ENCODE data around the gene GSS. TPM values are rescaled to one million over a fixed set of nuclear protein-coding genes. Genes with fewer than 3 reads are reported as not detected.

Gene GSS
- total RNA-seq, 1 experiment from 2014 or later, result 53.5 TPM

- H3K4me1 ChIP-seq (ENCODE audit: insufficient read depth, low read length, poor library complexity, severe bottlenecking), result no peaks in the 10 kb centered on the region
- intact Hi-C loops (cut with micrococcal nuclease; ENCODE audit: unreplicated experiment), result no loop called here
- POLR2A ChIA-PET (ENCODE audit: low non-redundant PET), result no interaction called here
- BruUV-seq (replicated peaks), result no TSS peak
- CTCF ChIA-PET, result no interaction called here
- no peaks in the 10 kb centered on the region for H3K27me3 ChIP-seq (replicated peaks; ENCODE audit: insufficient read depth, low read depth, low read length, poor library complexity)
- no peak for TF ChIP-seq CTCF (conservative IDR thresholded peaks at IDR 0.05; ENCODE audit: low read depth, low read length)
- TF ChIP-seq EZH2 (IDR thresholded peaks at IDR 0.05; ENCODE audit: borderline replicate concordance, low read depth, low read length, poor library complexity, severe bottlenecking), result no peak
- H3K4me3 ChIP-seq (ENCODE audit: low read depth, low read length, poor library complexity, severe bottlenecking), result no peak overlapping the region
- DNase-seq (ENCODE audit: low spot score), result no peak
- no peaks in the 10 kb centered on the region for H3K36me3 ChIP-seq (ENCODE audit: insufficient read depth, low read length, poor library complexity, severe bottlenecking)
- H3K9me3 ChIP-seq (ENCODE audit: low read depth, low read length, poor library complexity, severe bottlenecking), result no peaks in the 10 kb centered on the region
- H3K27ac ChIP-seq (ENCODE audit: low read depth, low read length, poor library complexity, severe bottlenecking), result no peak overlapping the region
These were observed 18.6 kb upstream of the GSS start for GRCh38 chr20:34974246-34974645.

- no peaks in the 10 kb centered on the region for H3K36me3 ChIP-seq (ENCODE audit: insufficient read depth, low read length, poor library complexity, severe bottlenecking)
- BruUV-seq (replicated peaks), result no TSS peak
- intact Hi-C loops (cut with micrococcal nuclease; ENCODE audit: unreplicated experiment), result no loop called here
- H3K9me3 ChIP-seq (ENCODE audit: low read depth, low read length, poor library complexity, severe bottlenecking), result no peaks in the 10 kb centered on the region
- POLR2A ChIA-PET (ENCODE audit: low non-redundant PET), result no interaction called here
- H3K27me3 ChIP-seq (replicated peaks; ENCODE audit: insufficient read depth, low read depth, low read length, poor library complexity), result no peaks in the 10 kb centered on the region
- TF ChIP-seq CTCF (conservative IDR thresholded peaks at IDR 0.05; ENCODE audit: low read depth, low read length) (no peak), EZH2 (IDR thresholded peaks at IDR 0.05; ENCODE audit: borderline replicate concordance, low read depth, low read length, poor library complexity, severe bottlenecking) (no peak)
- H3K27ac ChIP-seq (ENCODE audit: low read depth, low read length, poor library complexity, severe bottlenecking), result no peak overlapping the region
- H3K4me1 ChIP-seq (ENCODE audit: insufficient read depth, low read length, poor library complexity, severe bottlenecking), result no peaks in the 10 kb centered on the region
- CTCF ChIA-PET, result no interaction called here
- no peak for DNase-seq (ENCODE audit: low spot score)
- H3K4me3 ChIP-seq (ENCODE audit: low read depth, low read length, poor library complexity, severe bottlenecking), result no peak overlapping the region
These were observed 16.1 kb upstream of the GSS start for GRCh38 chr20:34971561-34972235.

GRCh38 chr20:34970846-34971560 is 15.4 kb upstream of the GSS start:
- no peaks in the 10 kb centered on the region for H3K36me3 ChIP-seq (ENCODE audit: insufficient read depth, low read length, poor library complexity, severe bottlenecking)
- no TSS peak for BruUV-seq (replicated peaks)

More at GRCh38 chr20:34970846-34971560, 15.4 kb upstream of the GSS start:
- H3K4me3 ChIP-seq (ENCODE audit: low read depth, low read length, poor library complexity, severe bottlenecking), result no peak overlapping the region
- intact Hi-C loops (cut with micrococcal nuclease; ENCODE audit: unreplicated experiment), result no loop called here
- CTCF ChIA-PET, result no interaction called here
- H3K27ac ChIP-seq (ENCODE audit: low read depth, low read length, poor library complexity, severe bottlenecking), result no peak overlapping the region
- POLR2A ChIA-PET (ENCODE audit: low non-redundant PET), result no interaction called here
- no peak for DNase-seq (ENCODE audit: low spot score)
- H3K4me1 ChIP-seq (ENCODE audit: insufficient read depth, low read length, poor library complexity, severe bottlenecking), result no peaks in the 10 kb centered on the region
- TF ChIP-seq CTCF (conservative IDR thresholded peaks at IDR 0.05; ENCODE audit: low read depth, low read length) (no peak), EZH2 (IDR thresholded peaks at IDR 0.05; ENCODE audit: borderline replicate concordance, low read depth, low read length, poor library complexity, severe bottlenecking) (no peak)
- no peaks in the 10 kb centered on the region for H3K27me3 ChIP-seq (replicated peaks; ENCODE audit: insufficient read depth, low read depth, low read length, poor library complexity)
- no peaks in the 10 kb centered on the region for H3K9me3 ChIP-seq (ENCODE audit: low read depth, low read length, poor library complexity, severe bottlenecking)

Measured in A673 (cell line).